ENCODE results near the gene UNC80.
"Not testable (repeated sequence)": the region's sequence is repeated elsewhere in the genome, so short reads cannot be mapped to it uniquely, and the experiment has no call there.

The UNC80 gene

GRCh38 chr2:209771474-209772289 lies at the start of gene UNC80:
Gene UNC80, plus strand, starts transcription at chr2:209771832. Its CDS starts 241 bp downstream, at chr2:209772073.
- DNase-seq: peak; percentile 4

- DNase-seq: no peak
Observed at GRCh38 chr2:209726311-209726710, 45.3 kb upstream of the UNC80 start.

GRCh38 chr2:209727077-209727476 lies 44.6 kb upstream of the UNC80 start:
- DNase-seq: no peak

GRCh38 chr2:209734805-209735204 lies 36.8 kb upstream of the UNC80 start:
- DNase-seq: no peak

GRCh38 chr2:209741953-209742352 lies 29.7 kb upstream of the UNC80 start:
- no peak for DNase-seq

- DNase-seq: no peak
Observed at GRCh38 chr2:209753020-209753419, 18.6 kb upstream of the UNC80 start.

- no peak for DNase-seq
Observed at GRCh38 chr2:209757163-209757562, 14.5 kb upstream of the UNC80 start.

GRCh38 chr2:209761566-209761965 lies 10.1 kb upstream of the UNC80 start:
- no peak for DNase-seq

GRCh38 chr2:209762563-209762962 lies 9.1 kb upstream of the UNC80 start:
- no peak for DNase-seq

GRCh38 chr2:209763106-209763505 lies 8.5 kb upstream of the UNC80 start:
- no peak for DNase-seq

- DNase-seq: no peak
Observed at GRCh38 chr2:209766613-209767012, 5.0 kb upstream of the UNC80 start.

- no peak for DNase-seq
Observed at GRCh38 chr2:209767316-209767715, 4.3 kb upstream of the UNC80 start.

- DNase-seq: no peak
Observed at GRCh38 chr2:209768557-209768956, 3.1 kb upstream of the UNC80 start.

GRCh38 chr2:209772290-209772685 lies 656 bp downstream of the UNC80 start:
- DNase-seq: no peak

GRCh38 chr2:209773377-209773776 lies 1.7 kb downstream of the UNC80 start:
- no peak for DNase-seq

- no peak for DNase-seq
Observed at GRCh38 chr2:209787416-209787815, 15.8 kb downstream of the UNC80 start.

GRCh38 chr2:209788925-209789324 lies 17.3 kb downstream of the UNC80 start:
- DNase-seq: no peak

- no peak for DNase-seq
Observed at GRCh38 chr2:209790066-209790728, 18.6 kb downstream of the UNC80 start.

- DNase-seq: no peak
Observed at GRCh38 chr2:209791151-209791550, 19.5 kb downstream of the UNC80 start.

GRCh38 chr2:209795425-209795824 lies 23.8 kb downstream of the UNC80 start:
- not testable (repeated sequence) for DNase-seq

GRCh38 chr2:209805351-209805750 lies 33.7 kb downstream of the UNC80 start:
- no peak for DNase-seq

GRCh38 chr2:209806318-209806717 lies 34.7 kb downstream of the UNC80 start:
- DNase-seq: no peak

- no peak for DNase-seq
Observed at GRCh38 chr2:209808521-209808920, 36.9 kb downstream of the UNC80 start.

- DNase-seq: no peak
Observed at GRCh38 chr2:209809256-209809655, 37.6 kb downstream of the UNC80 start.
